Naive B cell (primary cell): ENCODE data around the gene SENP6. TPM values are rescaled to one million over a fixed set of nuclear protein-coding genes. Genes with fewer than 3 reads are reported as not detected.
"Not testable (repeated sequence)": the region's sequence is repeated elsewhere in the genome, so short reads cannot be mapped to it uniquely, and the experiment has no call there.

ENCODE experiments used
- ATAC-seq, 2 donors: fragments of 150-1000 bp; cut with Tn5 transposase; 2 replicates each; pipeline ENCODE4 v1.10.0; 2021; ENCODE audit warnings: low read depth in 2 of 2, mild to moderate bottlenecking in 2 of 2, moderate library complexity in 2 of 2
- DNase-seq: peaks from one replicate; pipeline ENCODE4 v3.0.0; 2022
- H3K27ac Mint-ChIP-seq, 6 donors: one replicate each; pipeline ENCODE4 v1.8.0; 2020 to 2022; ENCODE audit warnings: mild to moderate bottlenecking in 6 of 6, mixed read lengths in 6 of 6, moderate library complexity in 5 of 6, inconsistent platforms in 2 of 6
- H3K27me3 Mint-ChIP-seq, 3 donors: one replicate each; pipeline ENCODE4 v1.8.0; 2021 to 2022; ENCODE audit warnings: mixed read lengths in 3 of 3, mild to moderate bottlenecking in 1 of 3
- H3K36me3 Mint-ChIP-seq, 2 donors: one replicate each; pipeline ENCODE4 v1.8.0; 2020 to 2022; ENCODE audit warnings: mixed read lengths in 2 of 2, inconsistent platforms in 1 of 2, mild to moderate bottlenecking in 1 of 2
- H3K4me1 Mint-ChIP-seq, 3 donors: one replicate each; pipeline ENCODE4 v1.8.0; 2020 to 2022; ENCODE audit warnings: mixed read lengths in 3 of 3, inconsistent platforms in 1 of 3, mild to moderate bottlenecking in 1 of 3, moderate library complexity in 1 of 3
- H3K4me3 Mint-ChIP-seq, 8 donors: one replicate each; pipeline ENCODE4 v1.8.0; 2020 to 2022; ENCODE audit warnings: mild to moderate bottlenecking in 8 of 8, mixed read lengths in 8 of 8, moderate library complexity in 8 of 8, inconsistent platforms in 2 of 8
- H3K9me3 Mint-ChIP-seq, 7 donors: one replicate each; pipeline ENCODE4 v1.8.0; 2020 to 2022; ENCODE audit warnings: mixed read lengths in 7 of 7, mild to moderate bottlenecking in 5 of 7, inconsistent platforms in 2 of 7, moderate library complexity in 1 of 7
- polyA plus RNA-seq, 6 donors: library from polyadenylated mRNA; unstranded; fragments of 300-500 nt; fragmentation: Illumina TruSeq; gene quantifications; one replicate each; pipeline ENCODE4 v1.2.3, GENCODE V29; 2021; ENCODE audit warnings: low read depth in 6 of 6

SENP6 gene, protein sequence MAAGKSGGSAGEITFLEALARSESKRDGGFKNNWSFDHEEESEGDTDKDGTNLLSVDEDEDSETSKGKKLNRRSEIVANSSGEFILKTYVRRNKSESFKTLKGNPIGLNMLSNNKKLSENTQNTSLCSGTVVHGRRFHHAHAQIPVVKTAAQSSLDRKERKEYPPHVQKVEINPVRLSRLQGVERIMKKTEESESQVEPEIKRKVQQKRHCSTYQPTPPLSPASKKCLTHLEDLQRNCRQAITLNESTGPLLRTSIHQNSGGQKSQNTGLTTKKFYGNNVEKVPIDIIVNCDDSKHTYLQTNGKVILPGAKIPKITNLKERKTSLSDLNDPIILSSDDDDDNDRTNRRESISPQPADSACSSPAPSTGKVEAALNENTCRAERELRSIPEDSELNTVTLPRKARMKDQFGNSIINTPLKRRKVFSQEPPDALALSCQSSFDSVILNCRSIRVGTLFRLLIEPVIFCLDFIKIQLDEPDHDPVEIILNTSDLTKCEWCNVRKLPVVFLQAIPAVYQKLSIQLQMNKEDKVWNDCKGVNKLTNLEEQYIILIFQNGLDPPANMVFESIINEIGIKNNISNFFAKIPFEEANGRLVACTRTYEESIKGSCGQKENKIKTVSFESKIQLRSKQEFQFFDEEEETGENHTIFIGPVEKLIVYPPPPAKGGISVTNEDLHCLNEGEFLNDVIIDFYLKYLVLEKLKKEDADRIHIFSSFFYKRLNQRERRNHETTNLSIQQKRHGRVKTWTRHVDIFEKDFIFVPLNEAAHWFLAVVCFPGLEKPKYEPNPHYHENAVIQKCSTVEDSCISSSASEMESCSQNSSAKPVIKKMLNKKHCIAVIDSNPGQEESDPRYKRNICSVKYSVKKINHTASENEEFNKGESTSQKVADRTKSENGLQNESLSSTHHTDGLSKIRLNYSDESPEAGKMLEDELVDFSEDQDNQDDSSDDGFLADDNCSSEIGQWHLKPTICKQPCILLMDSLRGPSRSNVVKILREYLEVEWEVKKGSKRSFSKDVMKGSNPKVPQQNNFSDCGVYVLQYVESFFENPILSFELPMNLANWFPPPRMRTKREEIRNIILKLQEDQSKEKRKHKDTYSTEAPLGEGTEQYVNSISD
- 10 to 100 TPM; 48.8 to 79.7 (median 62.1) TPM for polyA plus RNA-seq

DNA sequence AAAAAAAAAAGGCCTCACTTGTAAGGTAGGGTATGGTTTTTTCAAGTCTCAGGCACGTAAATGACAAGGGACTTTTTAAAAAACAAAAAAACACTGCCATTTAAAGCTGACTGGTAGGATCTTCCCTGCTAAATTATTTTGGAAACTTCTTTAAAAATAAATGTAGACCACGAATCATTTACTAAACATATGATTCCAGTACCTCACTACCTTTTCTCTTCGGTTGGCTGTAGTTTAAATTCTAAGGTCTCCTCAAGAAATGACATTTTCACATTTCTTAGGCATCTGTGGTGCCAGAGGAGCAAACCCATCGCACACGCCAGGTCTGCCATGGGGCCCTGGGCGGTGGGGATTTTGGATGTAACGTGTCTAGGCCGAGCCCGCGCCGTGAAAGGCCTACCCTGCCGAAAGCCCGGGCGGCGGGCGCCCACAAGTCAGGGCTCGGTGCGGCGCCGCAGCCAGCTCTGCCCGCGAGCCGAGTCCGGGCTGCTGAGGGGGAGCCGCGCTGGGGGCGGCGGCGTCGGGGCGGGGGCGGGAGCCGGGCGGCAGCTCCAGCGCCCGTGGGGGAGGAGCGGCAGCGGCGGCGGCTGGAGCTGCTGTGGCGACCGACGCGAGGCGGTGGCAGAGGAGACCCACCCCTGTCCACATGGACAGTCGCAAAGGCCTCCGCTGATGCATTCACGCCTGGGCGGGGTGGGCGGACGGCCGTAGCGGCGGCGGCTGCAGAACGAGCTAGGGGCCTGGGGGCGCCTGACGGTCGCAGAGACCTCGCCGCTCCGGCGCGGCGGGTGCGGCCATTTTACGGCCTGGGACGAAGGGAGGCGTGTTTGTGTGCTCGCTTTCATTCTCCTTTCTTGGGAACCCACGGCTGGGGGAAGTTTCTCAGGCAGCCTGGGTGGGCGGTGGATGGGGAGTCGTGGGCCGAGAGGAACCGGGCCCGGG, at the start of gene SENP6:
Gene SENP6, plus strand, starts transcription at position 577 of the 942 bp plus-strand sequence. CDS start 645 bp downstream, outside the sequence.
- H3K9me3 Mint-ChIP-seq, result no peaks in the 10 kb centered on the region
- H3K36me3 Mint-ChIP-seq, result no peaks in the 10 kb centered on the region
- peaks cover 44 to 62% (median 61%) of the 10 kb centered on the region in 3 donors for H3K4me1 Mint-ChIP-seq
- peak within 1 kb of the TSS; percentile 97 to 100 (median 98) for H3K27ac Mint-ChIP-seq
- H3K27me3 Mint-ChIP-seq, result no peaks in the 10 kb centered on the region
- ATAC-seq, result peak; percentile 77
- H3K4me3 Mint-ChIP-seq, result peak within 1 kb of the TSS; percentile 97 to 100 (median 99)
- DNase-seq, result peak; percentile 83

DNA sequence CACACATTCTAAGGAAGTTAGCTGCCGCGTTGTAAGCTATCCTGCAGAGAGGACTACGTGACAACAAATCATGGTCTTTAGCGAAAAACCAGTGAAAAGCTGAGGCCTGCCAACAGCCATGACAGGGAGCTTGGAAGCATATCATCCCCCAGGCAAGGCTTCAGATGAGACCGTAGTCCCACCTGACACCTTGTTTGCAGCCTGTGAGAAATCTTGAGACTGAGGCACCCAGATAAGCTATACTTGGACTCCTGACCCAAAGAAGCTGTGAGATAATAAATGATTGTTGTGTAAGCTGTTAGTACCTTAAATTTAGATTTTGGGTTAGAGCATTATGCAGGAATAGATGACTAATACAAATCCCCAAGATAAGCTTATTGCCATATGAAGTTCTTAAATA, 45.4 kb upstream of the SENP6 start:
- H3K4me1 Mint-ChIP-seq, result peaks cover 7 to 11% (median 9%) of the 10 kb centered on the region in 3 donors
- no peak for ATAC-seq
- DNase-seq, result no peak
- H3K27ac Mint-ChIP-seq, result no peak overlapping the region
- peaks cover 0 to 9% (median 3%) of the 10 kb centered on the region in 7 donors for H3K9me3 Mint-ChIP-seq
- peaks cover 0 to 6% (median 0%) of the 10 kb centered on the region in 3 donors for H3K27me3 Mint-ChIP-seq
- no peak overlapping the region for H3K4me3 Mint-ChIP-seq
- H3K36me3 Mint-ChIP-seq, result no peaks in the 10 kb centered on the region

DNA sequence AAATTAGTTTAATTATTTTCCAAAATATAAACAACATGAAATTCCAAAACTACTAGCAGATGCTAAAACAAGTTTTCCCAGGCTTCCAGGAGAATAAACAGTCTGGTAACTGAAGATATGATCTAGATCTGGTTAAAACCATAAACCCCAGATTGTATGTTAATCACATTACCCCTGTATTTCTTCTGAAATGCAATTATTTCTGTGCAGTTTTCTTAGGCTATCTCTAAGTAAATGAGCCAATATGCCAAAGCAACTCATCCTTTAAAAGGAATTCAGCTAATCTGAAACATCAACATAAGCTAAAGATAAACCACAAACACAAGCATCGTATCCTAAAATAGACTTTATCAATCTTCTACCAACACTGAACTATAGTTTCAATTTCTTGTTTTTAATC, 44.6 kb upstream of the SENP6 start:
- H3K4me3 Mint-ChIP-seq, result no peak overlapping the region
- DNase-seq, result no peak
- no peak overlapping the region for H3K27ac Mint-ChIP-seq
- H3K4me1 Mint-ChIP-seq, result peaks cover 7 to 11% (median 9%) of the 10 kb centered on the region in 3 donors
- no peaks in the 10 kb centered on the region for H3K36me3 Mint-ChIP-seq
- peaks cover 0 to 1% (median 0%) of the 10 kb centered on the region in 3 donors for H3K27me3 Mint-ChIP-seq
- H3K9me3 Mint-ChIP-seq, result peaks cover 0 to 12% (median 2%) of the 10 kb centered on the region in 7 donors
- no peak for ATAC-seq

DNA sequence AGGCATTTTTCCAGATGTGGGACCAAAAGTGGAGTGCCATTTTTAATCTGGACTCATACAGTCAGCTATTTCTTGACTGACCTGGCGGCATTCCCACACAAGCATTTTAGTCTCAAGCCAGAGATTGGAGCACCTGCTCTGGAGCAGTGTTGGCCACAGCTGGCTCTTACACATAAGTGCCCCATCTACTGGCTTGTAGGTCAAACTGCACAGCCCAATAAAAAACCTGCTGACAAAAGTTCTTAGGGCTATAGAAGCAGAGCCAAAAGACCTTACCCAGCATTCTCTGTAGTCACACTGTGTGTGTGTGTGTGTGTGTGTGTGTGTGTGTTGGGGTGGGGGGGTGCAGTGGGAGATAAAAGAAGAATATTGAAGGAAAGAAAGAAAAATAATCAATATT, 38.6 kb upstream of the SENP6 start:
- no peak for ATAC-seq
- H3K4me1 Mint-ChIP-seq, result peaks cover 7 to 11% (median 9%) of the 10 kb centered on the region in 3 donors
- peaks cover 16 to 51% (median 31%) of the 10 kb centered on the region in 7 donors for H3K9me3 Mint-ChIP-seq
- H3K27me3 Mint-ChIP-seq, result peaks cover 8 to 35% (median 26%) of the 10 kb centered on the region in 3 donors
- no peak overlapping the region for H3K4me3 Mint-ChIP-seq
- no peak for DNase-seq
- peaks cover 21 to 24% of the 10 kb centered on the region in 2 donors for H3K36me3 Mint-ChIP-seq
- H3K27ac Mint-ChIP-seq, result no peak overlapping the region

DNA sequence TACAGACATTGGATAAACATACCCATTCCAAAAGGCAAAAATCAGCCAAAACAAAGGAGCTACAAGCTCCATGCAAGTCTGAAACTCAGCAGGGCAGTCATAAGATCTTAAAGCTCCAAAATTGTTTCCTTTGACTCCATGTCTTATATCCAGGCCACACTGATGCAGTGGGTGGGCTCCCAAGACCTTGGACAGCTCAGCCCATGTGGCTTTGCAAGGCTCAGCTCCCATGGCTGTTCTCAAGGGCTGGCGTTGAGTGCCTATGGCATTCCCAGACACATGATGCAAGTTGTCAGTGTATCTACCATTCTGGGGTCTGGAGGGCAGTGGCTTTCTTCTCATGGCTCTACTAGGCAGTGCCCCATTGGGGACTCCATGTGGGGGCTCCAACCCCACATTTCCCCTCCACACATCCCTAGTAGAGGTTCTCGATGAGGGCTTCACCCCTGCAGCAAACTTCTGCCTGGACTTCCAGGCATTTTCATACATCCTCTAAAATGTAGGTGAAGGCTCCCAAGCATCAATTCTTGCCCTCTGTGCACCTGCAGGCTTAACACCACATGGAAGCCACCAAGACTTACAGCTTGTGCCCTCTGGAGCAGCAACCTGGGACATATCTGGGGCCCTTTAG, 35.4 kb upstream of the SENP6 start:
- no peak for ATAC-seq
- Mint-ChIP-seq H3K36me3 (peaks cover 24 to 25% of the 10 kb centered on the region in 2 donors), H3K27ac (no peak overlapping the region), H3K4me3 (no peak overlapping the region), H3K9me3 (peaks cover 16 to 42% (median 31%) of the 10 kb centered on the region in 7 donors), H3K4me1 (no peaks in the 10 kb centered on the region), H3K27me3 (peaks cover 22 to 51% (median 44%) of the 10 kb centered on the region in 3 donors)
- no peak for DNase-seq

DNA sequence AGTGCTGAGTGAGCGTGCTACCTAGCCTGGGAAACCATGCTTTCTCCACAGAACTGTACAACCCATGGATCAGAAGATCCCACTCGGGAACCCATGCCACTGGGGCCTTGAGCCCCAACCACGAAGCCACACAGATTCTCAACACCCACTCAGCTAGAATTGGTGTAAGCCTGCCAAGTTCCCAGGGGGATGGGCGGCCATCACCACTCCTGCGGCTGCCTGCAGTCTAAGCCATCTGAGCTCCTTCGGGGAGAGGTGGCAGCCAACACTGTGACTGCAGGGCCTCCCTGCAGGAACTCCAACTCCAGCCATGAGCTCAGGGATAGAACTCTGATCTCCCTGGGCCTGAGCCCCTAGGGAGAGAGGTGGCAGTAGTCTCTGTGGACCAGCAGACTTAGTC, 33.6 kb upstream of the SENP6 start:
- H3K4me1 Mint-ChIP-seq, result no peaks in the 10 kb centered on the region
- no peak for DNase-seq
- peaks cover 31 to 54% (median 53%) of the 10 kb centered on the region in 3 donors for H3K27me3 Mint-ChIP-seq
- no peak overlapping the region for H3K27ac Mint-ChIP-seq
- H3K4me3 Mint-ChIP-seq, result no peak overlapping the region
- peaks cover 24 to 25% of the 10 kb centered on the region in 2 donors for H3K36me3 Mint-ChIP-seq
- no peak for ATAC-seq
- peaks cover 17 to 40% (median 31%) of the 10 kb centered on the region in 7 donors for H3K9me3 Mint-ChIP-seq

DNA sequence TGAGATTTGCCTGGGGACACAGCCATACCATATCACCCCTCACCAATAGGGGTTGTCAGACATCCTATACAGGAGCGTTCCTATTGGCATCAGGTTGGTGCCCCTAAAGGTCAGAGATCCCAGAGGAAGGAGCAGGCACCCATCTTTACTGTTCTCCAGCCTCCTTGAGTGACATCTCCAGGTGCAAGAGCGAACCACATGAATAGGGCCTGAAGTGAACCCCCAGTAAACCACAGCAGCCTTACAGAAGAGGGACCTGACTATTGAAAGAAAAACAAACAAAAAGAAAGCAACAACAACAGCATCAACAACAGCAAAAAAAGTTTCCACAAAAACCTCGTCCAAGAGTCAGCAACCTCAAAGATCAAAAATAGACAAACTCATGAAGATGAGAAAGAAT, 32.7 kb upstream of the SENP6 start:
- no peak for DNase-seq
- H3K9me3 Mint-ChIP-seq, result peaks cover 17 to 40% (median 30%) of the 10 kb centered on the region in 7 donors
- ATAC-seq, result no peak
- H3K27me3 Mint-ChIP-seq, result peaks cover 31 to 54% (median 53%) of the 10 kb centered on the region in 3 donors
- H3K4me3 Mint-ChIP-seq, result no peak overlapping the region
- peaks cover 24 to 25% of the 10 kb centered on the region in 2 donors for H3K36me3 Mint-ChIP-seq
- H3K4me1 Mint-ChIP-seq, result no peaks in the 10 kb centered on the region
- no peak overlapping the region for H3K27ac Mint-ChIP-seq

DNA sequence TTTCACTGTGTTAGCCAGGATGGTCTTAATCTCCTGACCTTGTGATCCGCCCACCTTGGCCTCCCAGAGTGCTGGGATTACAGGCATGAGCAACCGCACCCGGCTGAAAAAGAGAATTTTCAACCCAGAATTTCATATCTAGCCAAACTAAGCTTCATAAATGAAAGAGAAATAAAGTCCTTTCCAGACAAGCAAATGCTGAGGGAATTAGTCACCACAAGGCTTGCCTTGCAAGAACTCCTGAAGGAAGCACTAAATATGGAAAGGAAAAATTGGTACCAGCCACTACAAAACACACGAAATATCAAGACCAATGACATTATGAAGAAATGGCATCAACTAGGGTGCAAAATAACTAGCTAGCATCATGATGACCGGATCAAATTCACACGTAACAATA, 31.0 kb upstream of the SENP6 start:
- not testable (repeated sequence) for DNase-seq, ATAC-seq, H3K4me3 Mint-ChIP-seq, H3K27ac Mint-ChIP-seq, H3K4me1 Mint-ChIP-seq
- Mint-ChIP-seq H3K27me3 (peaks cover 35 to 44% (median 40%) of the 10 kb centered on the region in 3 donors), H3K36me3 (peaks cover 13 to 15% of the 10 kb centered on the region in 2 donors), H3K9me3 (peaks cover 10 to 25% (median 19%) of the 10 kb centered on the region in 7 donors)

DNA sequence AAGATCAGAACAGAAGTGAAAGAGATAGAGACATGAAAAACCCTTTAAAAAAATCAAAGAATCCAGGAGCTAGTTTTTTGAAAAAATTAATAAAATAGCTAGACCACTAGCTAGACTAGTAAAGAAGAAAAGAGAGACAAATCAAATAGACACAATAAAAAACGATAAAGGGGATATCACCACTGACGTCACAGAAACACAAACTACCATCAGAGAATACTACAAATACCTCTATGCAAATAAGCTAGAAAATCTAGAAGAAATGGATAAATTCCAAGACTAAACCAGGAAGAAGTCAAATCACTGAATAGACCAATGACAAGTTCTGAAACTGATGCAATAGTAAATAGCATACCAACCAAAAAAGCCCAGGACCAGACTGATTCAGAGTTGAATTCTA, 29.6 kb upstream of the SENP6 start:
- Mint-ChIP-seq H3K9me3 (peaks cover 3 to 14% (median 6%) of the 10 kb centered on the region in 7 donors), H3K27ac (no peak overlapping the region), H3K27me3 (peaks cover 31 to 34% (median 33%) of the 10 kb centered on the region in 3 donors), H3K4me1 (no peaks in the 10 kb centered on the region), H3K4me3 (peak overlapping the region in 1 of 8 donors; percentile 52), H3K36me3 (peaks cover 5 to 6% of the 10 kb centered on the region in 2 donors)
- no peak for DNase-seq
- no peak for ATAC-seq

DNA sequence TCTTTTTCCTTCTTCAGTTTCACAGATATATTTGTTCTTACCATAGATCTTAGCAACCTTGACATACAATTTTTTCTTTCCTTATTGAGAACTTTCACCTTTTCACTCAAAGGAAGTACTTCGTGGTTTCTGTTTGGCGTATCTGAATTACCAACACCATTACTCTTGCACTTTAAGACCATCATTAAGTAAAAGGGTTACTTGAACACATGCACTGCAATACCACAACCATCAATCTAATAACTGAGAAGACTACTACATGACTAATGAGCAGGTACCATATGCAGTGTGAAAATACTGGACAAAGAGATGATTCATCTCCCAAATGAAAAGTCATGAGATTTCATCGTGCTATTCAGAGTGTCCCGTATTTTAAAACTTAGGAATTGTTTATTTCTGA, 21.7 kb upstream of the SENP6 start:
- no peak for ATAC-seq

DNA sequence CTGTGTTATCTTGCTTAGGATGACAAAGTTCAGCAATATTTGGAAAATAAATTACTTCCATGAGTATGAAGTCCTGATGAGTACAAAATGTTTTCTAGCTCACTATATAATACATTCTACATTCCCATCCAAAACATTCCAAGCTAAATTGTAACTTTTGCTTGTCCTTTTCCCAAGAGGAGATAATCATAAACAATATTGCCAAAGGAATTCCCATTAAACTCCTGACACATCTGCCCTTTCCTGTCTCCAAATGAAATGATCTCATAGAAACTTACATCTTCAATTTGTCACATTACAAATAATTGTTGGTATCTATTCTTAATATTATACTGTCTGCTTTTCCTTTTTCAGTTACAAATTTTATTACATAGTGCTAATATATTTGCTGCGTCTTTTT, 20.4 kb upstream of the SENP6 start:
- Mint-ChIP-seq H3K36me3 (no peaks in the 10 kb centered on the region), H3K27ac (no peak overlapping the region), H3K27me3 (peaks cover 10 to 31% (median 12%) of the 10 kb centered on the region in 3 donors), H3K4me3 (no peak overlapping the region), H3K4me1 (peaks cover 1 to 7% (median 5%) of the 10 kb centered on the region in 3 donors), H3K9me3 (peaks cover 0 to 8% (median 3%) of the 10 kb centered on the region in 7 donors)
- DNase-seq, result no peak
- no peak for ATAC-seq

More for the DNA sequence above, 21.7 kb upstream of the SENP6 start:
- no peak for DNase-seq
- H3K4me3 Mint-ChIP-seq, result no peak overlapping the region
- peaks cover 1 to 7% (median 5%) of the 10 kb centered on the region in 3 donors for H3K4me1 Mint-ChIP-seq
- H3K27ac Mint-ChIP-seq, result no peak overlapping the region
- peaks cover 0 to 8% (median 3%) of the 10 kb centered on the region in 7 donors for H3K9me3 Mint-ChIP-seq
- H3K27me3 Mint-ChIP-seq, result peaks cover 12 to 31% (median 14%) of the 10 kb centered on the region in 3 donors
- no peaks in the 10 kb centered on the region for H3K36me3 Mint-ChIP-seq

DNA sequence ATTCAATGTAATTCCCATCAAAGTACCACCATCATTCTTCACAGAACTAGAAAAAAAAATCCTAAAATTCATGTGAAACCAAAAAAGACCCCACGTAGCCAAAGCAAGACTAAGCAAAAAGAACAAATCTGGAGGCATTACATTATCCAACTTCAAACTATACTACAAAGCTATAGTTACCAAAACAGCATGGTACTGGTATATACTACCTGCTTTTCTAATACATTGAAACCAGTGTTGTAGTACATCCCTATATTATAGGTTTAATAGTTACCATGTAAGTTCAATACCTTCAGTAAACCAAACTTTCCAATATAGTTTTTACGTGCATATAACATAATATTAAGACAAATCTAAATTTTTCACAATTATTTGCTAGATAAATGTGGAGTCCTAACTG, 17.1 kb upstream of the SENP6 start:
- H3K27ac Mint-ChIP-seq, ATAC-seq: not testable (repeated sequence)

More for the DNA sequence above, 17.1 kb upstream of the SENP6 start:
- not testable (repeated sequence) for H3K36me3 Mint-ChIP-seq, H3K4me3 Mint-ChIP-seq, DNase-seq, H3K4me1 Mint-ChIP-seq, H3K9me3 Mint-ChIP-seq
- peaks cover 10 to 25% (median 12%) of the 10 kb centered on the region in 3 donors for H3K27me3 Mint-ChIP-seq
